HG02981 (cell line): ENCODE results near the gene P2RX1.

Experiments
- ATAC-seq: cut with Tn5 transposase; IDR thresholded peaks from one replicate; pipeline ENCODE4 v1.9.1; 2021; ENCODE audit warnings: mild to moderate bottlenecking, moderate library complexity; ENCODE audit not compliant: unreplicated experiment

P2RX1 gene

DNA sequence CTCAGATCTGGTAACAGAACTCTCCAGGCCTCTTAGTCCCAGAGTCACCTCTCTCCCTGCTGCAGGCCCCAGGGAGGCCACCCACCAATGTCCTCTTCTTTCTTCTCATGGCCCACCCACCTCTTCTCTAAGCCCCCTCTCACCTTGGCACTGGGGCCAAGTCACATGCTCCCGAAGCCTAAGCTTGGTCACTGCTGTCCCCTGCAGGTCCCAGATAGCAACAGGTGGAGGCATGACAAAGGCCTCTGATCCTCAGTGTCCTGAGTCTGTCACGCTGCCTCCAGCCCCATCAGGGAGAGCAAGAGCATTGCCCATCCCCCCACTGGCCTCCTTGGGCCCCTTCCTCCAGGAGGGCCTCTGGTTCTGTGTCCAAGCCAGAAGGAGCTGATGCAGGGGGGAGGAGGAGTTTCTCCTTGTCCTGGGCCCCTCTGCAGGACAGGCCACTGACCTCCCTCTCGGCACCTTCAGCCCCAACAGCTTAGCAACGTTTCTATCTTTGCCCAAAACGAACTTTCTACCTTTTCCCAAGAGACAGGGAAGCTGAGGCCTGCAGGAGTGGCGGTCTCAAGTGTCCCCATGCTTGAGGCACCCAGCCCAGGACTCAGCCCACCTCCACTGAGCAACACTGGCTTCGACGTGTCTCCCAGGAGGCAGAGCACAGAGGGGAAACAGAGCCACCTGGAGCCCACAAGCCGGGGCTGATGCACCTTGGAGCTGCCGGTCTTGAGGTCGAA, 8.6 kb downstream of the P2RX1 start:
- ATAC-seq: no peak

DNA sequence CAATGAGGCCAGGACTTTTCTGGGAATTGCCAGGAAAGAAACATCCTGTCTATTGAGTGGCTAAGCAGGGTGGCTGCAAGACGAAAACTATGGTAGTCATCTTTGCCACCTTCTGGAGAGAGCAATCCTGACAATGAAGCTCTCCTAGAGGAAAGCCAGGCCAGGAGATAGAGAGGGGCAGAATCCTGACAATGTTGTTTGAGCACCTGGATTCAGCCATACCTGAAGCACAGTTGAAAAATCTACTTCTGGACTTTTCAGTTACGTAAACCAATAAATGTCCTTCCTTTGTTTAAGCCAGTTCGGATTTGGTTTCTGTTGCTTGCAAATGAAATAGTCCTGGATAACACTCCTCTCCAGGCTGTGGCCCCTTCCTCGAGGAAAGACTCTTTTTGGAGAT, 9.4 kb downstream of the P2RX1 start:
- ATAC-seq: no peak

DNA sequence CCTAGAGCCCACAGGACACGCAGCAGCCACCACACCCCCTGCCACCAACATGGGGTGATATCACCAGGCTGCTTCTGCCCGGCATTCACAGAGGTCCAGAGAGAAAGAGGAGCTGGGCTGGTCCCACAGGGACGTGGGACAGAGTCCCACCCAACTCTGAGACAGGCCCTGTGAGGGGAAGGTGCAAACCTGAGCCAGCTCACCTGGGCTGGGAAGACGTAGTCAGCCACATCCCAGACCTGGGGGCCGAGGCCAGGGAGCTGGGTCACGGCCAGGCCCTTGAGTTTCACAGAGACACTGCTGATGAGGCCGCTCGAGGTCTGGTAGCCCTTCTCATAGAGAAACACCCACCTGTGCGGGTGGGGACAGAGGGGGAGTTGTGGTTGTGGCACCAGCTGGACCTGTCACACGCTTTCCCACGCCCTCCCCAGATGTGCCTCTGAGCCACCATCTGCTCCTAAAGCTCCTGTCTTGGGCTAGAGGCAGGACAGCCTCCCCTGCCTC, 11.2 kb downstream of the P2RX1 start:
- ATAC-seq: no peak

DNA sequence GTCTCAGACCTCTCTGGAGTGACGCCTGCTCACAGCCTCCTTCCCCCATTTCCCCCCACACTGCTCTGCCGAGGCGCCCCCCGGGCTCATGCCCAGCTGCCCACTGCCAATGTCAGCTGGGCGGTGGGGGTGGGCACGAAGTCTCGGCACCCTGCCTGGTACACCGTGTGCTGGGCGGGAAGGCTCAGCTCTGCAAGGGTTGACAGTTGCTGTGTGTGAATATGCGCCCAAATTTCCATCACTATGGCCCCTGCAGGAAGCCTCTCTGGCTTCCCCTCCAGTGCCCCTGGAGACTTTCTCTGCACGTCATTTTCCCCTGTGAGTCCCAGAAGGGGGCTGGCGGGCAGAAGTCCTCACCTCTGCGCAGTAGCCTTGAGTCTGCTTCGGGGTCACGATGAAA, 11.8 kb downstream of the P2RX1 start:
- no peak for ATAC-seq

DNA sequence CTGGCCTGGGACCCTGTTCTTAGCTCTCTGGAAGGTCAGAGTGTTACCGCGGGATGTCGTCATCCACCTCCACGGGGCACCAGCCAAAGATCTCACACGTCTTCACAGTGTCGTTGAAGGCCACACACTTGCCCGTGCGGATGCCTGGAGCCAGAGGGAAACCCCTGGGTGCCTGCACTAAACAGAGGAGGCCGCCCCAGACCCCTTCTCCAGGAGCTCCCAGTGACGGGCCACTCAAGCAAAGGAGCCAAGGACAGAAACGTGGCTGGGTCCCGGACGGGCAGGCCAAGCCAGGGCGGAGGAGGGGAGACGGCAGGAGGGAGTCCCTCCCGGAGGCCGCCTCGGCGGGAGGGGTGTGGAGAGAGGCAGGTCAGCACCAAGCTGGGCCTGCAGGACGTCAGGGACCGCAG, 12.4 kb downstream of the P2RX1 start:
- ATAC-seq: no peak

DNA sequence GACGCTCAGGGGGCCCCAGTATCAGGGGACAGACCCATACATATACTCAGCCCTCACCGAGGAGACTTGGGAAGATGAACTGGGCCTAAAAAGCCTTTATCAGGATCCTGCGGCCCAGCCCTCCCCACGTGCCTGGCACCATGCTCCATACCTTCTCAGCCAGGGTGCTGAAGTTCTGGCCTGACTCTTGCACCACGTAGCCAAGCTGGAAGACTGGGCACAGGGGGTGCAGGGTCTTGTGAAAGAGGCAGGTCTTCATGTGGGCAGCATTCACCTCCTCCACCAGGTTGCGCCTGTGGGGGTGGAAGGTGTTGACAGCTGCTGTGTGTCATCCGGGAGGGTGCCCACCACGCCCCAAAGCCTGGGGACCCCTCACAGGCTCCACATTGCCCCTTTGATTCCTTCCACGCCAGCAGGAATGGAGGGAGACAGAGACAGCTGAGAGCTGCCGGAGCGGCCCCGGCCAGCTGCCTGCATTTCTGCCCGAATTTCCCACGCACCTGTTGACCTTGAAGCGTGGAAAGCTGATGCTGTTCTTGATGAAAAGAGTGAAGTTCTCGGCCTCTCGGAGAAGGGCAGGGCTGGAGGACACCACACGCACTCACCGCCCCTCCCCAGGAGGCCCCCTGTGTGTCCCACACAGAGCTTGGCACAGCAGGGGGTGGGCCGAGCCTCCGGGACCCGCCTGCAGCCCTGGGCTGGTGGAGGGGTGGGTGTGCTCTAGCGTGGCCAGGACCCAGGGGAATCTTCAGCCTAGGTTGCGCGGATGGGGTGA, 13.0 kb downstream of the P2RX1 start:
- no peak for ATAC-seq

DNA sequence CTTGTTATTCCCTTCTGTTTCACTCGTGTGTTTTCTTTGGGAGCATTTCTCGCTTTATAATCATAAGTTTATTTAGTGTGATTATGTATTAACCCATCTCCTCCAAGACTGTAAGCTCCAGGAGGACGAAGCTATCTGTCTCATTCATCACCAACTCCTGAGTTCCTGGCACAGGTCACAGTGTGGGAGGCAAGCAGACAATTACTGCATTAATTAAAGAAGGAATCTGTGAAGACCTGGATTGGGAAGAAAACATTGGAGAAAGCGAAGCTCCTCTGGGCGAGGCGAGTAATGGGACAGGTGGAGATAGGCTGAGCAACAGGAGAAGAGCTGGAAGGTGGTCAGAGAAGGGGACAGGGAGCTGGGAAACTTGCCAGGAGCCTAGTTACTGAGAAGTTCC, 15.6 kb downstream of the P2RX1 start:
- ATAC-seq: no peak

DNA sequence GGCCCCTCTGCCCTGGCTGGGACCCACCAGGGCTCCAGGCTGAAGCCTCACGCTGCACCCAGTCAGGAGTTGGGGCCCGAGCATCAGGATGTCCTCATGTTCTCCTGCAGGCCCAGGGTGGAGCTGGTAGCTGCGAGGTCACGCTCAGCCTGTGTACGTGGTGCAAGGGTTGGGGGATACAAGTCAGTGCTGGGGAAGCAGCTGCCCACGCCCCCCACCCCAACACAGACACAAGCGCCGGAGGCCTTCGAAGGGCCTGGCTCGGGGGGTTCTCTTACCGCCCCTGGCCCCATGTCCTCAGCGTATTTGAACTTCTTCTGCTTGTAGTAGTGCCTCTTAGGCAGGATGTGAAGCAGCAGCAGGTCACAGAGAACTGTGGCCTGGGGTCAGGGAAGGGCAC, 18.5 kb downstream of the P2RX1 start:
- ATAC-seq: no peak

DNA sequence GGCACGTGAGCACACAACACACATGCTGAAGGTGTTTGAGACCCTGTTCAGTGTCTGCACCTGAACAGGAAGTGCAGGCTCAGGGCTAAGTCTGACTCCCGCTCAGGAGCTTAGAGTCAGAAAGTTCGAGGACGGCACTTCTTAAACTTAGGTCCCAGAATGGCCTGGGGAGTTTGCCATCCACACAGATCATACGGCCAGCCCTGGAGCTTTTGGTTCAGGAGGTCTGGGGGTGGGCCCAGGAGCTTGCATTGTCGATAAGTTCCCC, 19.4 kb downstream of the P2RX1 start:
- no peak for ATAC-seq

DNA sequence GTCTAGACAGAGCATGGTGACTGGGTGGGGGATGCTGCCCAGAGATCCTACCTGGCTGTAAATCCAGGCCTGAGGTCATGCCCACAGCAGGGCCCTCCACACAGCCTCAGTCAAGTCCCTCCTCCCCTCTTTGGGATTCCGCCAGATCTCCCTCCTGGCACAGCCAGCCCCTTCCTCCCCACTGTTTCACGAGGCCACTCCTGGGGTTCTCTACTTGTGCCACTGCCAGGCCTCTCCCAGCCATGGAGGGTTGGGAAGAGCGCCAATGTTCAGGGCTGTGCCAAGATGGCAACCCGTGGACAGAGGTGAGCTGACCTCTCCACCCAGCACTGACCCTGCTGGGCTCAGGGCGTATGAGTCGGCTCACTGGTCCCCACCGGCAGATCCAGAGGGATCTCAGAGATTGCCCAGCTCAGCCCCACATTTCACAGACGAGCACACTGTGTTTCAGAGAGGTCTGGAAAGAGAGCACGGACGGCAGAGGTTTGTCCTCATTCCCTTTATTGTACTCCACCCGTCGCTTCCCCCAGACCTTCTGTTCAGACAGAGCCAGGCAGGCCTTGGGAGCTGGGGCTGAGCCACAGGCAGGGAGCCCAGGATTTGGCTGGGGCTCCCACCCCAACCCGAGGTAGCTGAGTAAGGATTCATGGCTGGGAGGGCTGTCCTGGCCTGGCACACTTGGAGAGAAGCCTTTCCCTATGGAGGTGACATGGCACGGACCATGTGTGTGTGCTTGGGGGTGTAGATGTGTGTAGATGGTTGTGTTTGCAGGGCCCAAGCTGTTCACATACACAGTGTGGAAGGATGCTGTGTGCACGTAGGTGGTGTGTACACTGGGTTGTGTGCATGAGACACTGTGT, 19.9 kb downstream of the P2RX1 start:
- no peak for ATAC-seq

DNA sequence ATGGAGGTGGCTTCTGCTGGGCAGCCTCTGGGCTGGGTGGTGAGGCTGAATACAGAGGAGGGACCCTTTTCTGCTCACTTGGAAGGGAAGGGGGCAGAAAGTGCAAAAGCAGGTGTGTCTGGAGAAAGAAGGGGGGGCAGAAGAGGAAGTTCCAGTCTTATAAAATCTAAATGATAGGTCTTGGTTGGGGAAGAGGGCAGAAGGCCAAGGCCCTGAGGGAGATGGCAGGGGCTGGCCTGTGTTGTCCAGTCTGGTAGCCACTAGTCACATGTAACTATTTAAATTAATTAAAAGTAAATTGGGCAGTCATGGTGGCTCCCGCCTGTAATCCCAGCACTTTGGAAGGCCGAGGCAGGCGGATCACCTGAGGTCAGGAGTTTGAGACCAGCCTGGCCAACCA, 20.9 kb downstream of the P2RX1 start:
- no peak for ATAC-seq

DNA sequence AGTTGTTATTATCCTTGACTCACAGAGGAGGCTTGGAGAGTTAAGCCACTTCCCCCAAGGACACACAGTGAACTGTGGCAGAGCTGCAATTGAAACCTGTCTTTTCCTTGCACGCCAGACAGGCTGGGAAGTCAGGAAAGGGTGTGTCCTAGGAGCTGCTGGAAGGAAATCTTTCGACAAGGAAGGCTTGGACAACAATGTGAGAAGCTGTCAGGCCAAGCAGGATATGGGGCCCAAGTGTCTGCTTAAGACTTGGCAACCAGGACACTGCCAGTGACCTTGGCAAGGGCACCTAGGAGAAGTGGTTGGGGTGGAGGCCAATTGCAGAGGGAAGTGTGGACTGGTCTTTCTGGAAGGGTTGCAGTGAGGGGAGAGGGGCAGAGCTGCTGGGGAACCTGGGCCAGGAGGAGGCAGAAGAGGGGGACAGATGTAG, 21.3 kb downstream of the P2RX1 start:
- no peak for ATAC-seq

DNA sequence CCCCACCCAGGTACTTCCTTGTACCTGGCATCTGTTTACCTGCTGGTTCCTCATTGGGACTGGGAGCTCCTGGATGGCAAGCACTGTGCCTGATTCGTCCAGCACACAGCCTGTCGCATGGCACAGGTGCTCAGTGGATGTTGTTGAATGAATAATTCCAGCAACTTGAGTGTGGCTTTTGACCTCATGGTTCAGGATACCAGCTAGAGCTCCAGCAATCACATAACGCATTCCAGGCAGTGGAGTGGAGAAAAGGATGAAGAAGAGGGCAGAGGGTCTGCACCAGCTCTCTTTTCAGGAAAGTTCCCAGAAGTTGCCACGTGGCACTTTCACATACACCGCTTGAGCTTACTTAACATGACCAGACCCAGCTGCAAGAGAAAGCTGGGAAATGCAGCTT, 22.1 kb downstream of the P2RX1 start:
- no peak for ATAC-seq

DNA sequence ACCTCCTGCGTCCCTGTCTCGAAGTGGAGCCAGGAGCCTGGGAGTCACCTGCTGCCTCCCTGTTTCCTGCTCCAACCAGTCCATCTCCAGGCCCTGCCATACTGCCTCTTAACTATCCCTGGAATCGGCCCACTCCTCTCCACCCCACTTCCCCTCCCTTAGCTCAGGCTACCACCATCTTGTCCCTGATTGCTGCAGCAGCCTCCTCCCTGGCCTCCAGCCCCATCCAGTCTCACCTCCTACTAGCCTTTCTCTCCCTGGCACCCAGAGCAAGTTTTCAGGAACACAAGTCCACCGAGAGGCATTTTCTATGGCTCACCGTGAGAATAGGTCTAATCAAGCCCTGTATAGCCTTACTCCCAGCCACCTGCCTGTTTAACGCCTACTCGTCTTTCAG, 22.5 kb downstream of the P2RX1 start:
- ATAC-seq: no peak

DNA sequence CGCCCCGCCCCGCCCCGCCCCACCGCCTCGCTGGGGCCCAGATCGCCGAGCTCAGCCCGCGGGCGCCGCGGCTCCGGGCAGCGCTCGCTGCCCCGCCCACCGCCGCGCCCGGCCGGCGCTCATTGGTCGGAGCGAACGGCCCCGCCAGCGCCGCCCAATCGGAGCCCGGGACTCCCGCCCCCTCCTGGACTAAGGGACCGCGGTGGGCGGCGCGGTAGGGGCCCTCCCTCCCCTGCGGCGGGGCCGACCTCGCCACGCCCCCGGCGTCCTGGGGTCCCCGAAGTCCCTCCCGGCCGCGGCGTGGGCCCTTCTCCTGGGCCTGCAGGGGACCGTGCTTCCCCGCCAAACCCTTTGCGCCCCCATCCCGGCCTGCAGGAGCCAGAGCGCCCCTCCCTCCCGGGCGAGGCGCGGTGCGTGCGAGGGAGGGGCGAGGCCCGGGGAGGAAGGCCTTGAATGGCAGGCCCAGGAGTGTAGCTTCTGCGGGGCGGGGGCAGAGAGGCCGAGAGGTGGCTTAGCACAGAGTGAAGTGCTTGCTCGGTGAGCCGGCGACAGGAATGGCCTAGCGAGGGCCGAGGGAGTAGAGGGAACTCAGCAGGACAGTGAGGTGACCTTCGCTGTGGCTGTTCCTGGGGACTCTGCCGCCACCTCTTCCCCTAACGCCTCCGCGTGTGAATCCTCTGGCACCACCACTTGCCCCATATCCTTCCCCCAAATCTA, 23.1 kb downstream of the P2RX1 start, which contains the start of gene CAMKK1:
Gene CAMKK1, minus strand, starts transcription at position 51 of the 717 bp plus-strand sequence. CDS start 7,366 bp downstream, outside the sequence.
- ATAC-seq: peak; percentile 86

DNA sequence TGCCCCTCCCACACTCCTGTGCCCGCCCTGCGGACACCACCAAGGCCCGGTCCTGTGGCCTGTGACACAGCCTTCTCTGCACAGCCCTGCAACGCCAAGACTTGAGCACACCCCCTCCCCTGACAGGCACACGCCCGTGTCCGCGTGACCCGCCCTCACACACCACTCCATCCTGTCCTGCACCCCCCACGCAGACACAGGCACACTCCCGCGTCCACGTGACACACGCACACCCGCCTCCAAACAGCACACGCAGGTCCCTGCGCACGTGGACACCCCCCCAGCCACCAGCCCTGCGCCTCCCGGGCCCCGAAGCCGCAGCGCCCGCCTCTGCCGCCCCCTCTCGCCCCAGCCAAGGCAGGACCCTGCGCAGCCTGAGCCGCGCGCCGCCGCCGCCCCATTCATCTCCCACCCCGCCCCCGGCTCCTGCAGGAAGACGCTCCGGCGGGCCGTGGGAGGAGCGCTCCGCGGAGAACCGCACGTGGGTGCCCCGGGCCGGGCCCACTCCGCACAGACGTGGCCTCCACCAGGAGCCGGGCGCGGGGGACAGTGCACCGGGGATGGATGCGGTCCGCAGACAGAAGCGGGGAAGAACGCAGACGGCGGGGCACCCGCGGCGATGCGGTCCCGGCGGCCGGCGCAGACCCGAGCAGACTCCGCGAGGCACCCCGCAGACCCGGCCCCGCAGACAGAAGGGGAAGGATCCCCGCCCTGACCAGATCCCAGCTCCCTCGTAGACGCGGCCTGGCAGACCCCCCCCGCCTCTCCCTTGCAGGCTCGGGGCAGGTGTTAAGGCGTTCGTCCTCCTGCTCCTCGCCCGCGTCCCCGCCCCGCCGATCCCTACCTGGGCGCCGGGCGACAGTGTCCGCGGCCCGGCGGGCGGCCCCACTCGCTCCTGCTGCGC, 23.9 kb downstream of the P2RX1 start:
- ATAC-seq: no peak

DNA sequence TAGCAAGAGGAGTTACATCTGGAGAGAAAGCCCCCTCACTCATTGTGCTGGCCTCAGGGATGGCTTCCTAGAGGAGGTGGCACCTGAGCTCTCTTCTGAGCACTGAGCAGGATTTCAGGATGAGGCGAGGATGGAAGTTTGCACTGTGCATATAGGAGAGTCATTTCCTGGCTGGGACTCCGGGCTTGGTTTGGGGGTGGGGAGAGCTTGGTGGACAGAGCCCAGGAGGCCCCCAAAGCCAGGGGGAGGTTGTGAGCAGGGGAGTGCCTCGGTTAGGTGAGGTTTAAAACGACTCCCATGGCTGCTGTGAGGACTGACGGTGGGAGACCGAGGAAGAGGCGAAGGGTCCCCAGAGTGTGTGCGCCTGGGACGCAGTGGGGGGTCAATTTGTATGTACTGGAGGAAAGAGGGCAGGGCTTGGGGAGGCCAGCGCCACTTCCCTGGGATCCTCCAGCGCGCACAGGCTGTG, 24.6 kb downstream of the P2RX1 start:
- ATAC-seq: no peak

DNA sequence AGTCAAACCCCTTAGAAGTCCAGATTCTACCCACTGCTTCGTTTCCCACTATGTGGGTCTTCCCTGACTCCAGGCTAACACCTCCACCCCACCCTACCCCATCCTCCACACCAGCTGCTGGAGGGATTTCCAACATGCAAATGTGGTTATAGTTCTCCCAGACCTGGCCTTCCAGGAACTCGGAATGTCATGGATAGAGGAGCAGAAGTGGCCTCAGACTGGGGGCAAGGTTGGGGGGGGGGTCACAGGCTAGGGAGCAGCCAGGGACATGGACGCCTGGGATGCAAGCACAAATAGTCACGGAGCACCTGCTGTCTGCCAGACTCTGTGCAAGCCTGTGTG, 25.4 kb downstream of the P2RX1 start:
- no peak for ATAC-seq

DNA sequence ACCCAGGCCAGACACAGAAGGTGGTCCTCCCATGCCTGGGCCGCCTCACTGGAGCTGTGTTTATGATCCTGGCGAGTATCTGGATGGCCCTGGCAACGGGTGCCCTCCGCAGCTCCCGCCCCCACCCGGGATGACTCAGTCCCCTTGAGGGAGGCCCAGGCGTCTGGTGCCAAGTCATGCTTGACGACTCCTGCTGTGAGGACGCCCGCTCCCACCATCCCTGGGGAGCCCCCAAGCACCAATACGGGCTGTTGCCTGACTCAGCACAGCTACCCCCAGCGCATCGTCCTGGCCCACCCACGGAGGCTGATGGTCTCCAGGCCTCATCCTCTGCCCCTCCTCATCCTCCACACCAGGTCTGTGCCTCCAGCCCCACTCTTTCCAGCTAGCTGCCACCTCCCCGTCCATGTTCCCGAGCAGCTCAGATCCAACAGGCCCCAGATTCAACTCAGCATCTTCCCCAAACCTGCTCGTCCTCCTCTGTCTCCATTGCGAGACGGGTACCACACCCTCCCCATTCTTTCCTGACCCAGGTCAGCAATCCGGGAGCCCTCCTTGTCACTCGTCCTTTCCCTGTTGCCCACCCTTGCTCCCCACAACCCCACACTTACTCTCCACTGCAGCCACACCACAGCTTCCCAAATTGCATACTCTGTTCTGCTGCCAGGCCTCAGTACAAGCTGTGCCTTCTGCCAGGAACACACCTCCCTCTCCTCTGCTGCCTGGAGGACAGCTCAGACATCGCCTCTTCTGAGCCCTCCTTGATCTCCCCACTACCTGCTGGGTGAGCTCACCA, 26.0 kb downstream of the P2RX1 start:
- no peak for ATAC-seq
